DOHH2 (cell line): ENCODE data around the gene STAT5A.

Experiments used
- H3F3A ChIP-seq: fragments of 200-600 bp; sonication (generic), shearing (Covaris generic); 2 replicates; pipeline ENCODE4 v1.6.0; 2016; ENCODE audit warnings: antibody characterized with exemption, mild to moderate bottlenecking; ENCODE audit not compliant: control insufficient read depth, insufficient read depth
- H3K27ac ChIP-seq: fragments of 200-600 bp; sonication (generic); 2 replicates; pipeline ENCODE4 v1.5.1; 2014; ENCODE audit warnings: low read depth, mild to moderate bottlenecking, low read length, moderate library complexity
- H3K27me3 ChIP-seq: fragments of 200-600 bp; sonication (generic); 2 replicates; pipeline ENCODE4 v1.6.1; 2014; ENCODE audit warnings: mild to moderate bottlenecking, low read length, mixed read lengths; ENCODE audit not compliant: control insufficient read depth
- H3K36me3 ChIP-seq: fragments of 200-600 bp; sonication (generic); 2 replicates; pipeline ENCODE4 v1.6.1; 2014; ENCODE audit warnings: mild to moderate bottlenecking, low read length, moderate library complexity, mixed read lengths; ENCODE audit not compliant: control insufficient read depth
- H3K4me1 ChIP-seq: fragments of 200-600 bp; sonication (generic); 2 replicates; pipeline ENCODE4 v1.6.1; 2014; ENCODE audit warnings: mild to moderate bottlenecking, low read length, mixed read lengths; ENCODE audit not compliant: control insufficient read depth
- H3K4me2 ChIP-seq: fragments of 200-600 bp; sonication (generic); 2 replicates; pipeline ENCODE4 v1.6.0; 2014; ENCODE audit warnings: mild to moderate bottlenecking, low read length, moderate library complexity
- H3K4me3 ChIP-seq: fragments of 200-600 bp; sonication (generic); 2 replicates; pipeline ENCODE4 v1.5.1; 2014; ENCODE audit warnings: mild to moderate bottlenecking, low read length, mixed read lengths
- H3K79me2 ChIP-seq: fragments of 200-600 bp; sonication (generic); 2 replicates; pipeline ENCODE4 v1.6.1; 2014; ENCODE audit warnings: mild to moderate bottlenecking, low read length, mixed read lengths; ENCODE audit not compliant: control insufficient read depth
- H3K9me2 ChIP-seq: fragments of 200-600 bp; sonication (generic); replicated peaks from 2 replicates; pipeline ENCODE4 v1.6.1; 2014; ENCODE audit warnings: mild to moderate bottlenecking, low read length, mixed read lengths; ENCODE audit not compliant: control insufficient read depth
- H3K9me3 ChIP-seq: fragments of 200-600 bp; sonication (generic); 2 replicates; pipeline ENCODE4 v1.6.1; 2014; ENCODE audit warnings: antibody characterized with exemption, low read length, mixed read lengths; ENCODE audit not compliant: control insufficient read depth, insufficient read depth
- H4K20me1 ChIP-seq: fragments of 200-600 bp; sonication (generic); 2 replicates; pipeline ENCODE4 v1.6.0; 2014; ENCODE audit warnings: low read depth, mild to moderate bottlenecking, antibody characterized with exemption, low read length, moderate library complexity; ENCODE audit not compliant: control insufficient read depth, insufficient read depth
- EZH2phosphoT487 ChIP-seq: fragments of 200-600 bp; sonication (generic); IDR thresholded peaks from 2 replicates; pipeline ENCODE4 v1.6.1; 2017; ENCODE audit warnings: borderline replicate concordance, mild to moderate bottlenecking, antibody characterized with exemption, low read length, moderate library complexity, mixed read lengths
- TF ChIP-seq, protein P1 (sequence below): fragments of 200-600 bp; sonication (generic); IDR thresholded peaks from one replicate; pipeline ENCODE4 v1.5.1; 2014; ENCODE audit warnings: antibody characterized with exemption, mild to moderate bottlenecking, low read depth, low read length; ENCODE audit not compliant: poor library complexity, severe bottlenecking

The STAT5A gene

DNA sequence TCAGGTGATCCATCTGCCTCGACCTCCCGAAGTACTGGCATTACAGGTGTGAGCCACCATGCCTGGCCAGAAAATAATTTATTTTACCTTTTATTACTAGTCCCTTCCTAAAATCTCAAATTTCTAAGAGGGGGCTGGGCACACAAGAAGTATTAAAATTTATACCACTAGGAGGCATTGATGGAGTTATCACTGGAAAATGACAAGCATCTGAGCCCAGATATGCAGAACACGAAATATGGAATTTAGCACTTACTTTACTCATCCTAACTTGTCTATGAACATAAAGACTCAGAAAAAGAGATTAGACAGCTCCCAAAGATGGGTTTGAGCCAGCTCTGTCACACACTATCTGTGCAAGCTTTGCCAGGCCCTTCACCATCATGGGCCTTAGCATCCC is 46.4 kb downstream of the STAT5A start:
- Histone ChIP-seq H3F3A (no peaks in the 10 kb centered on the region), H3K9me2 (no peaks in the 10 kb centered on the region), H3K36me3 (no peaks in the 10 kb centered on the region; the same call in 1 of the 2 replicates), H3K27me3 (no peaks in the 10 kb centered on the region), H3K4me1 (no peaks in the 10 kb centered on the region), H3K27ac (no peak overlapping the region), H4K20me1 (no peaks in the 10 kb centered on the region), H3K9me3 (no peaks in the 10 kb centered on the region), H3K4me2 (no peak overlapping the region), H3K79me2 (no peaks in the 10 kb centered on the region), H3K4me3 (no peak overlapping the region)
- no peak for TF ChIP-seq EZH2phosphoT487
- TF ChIP-seq, protein P1, sequence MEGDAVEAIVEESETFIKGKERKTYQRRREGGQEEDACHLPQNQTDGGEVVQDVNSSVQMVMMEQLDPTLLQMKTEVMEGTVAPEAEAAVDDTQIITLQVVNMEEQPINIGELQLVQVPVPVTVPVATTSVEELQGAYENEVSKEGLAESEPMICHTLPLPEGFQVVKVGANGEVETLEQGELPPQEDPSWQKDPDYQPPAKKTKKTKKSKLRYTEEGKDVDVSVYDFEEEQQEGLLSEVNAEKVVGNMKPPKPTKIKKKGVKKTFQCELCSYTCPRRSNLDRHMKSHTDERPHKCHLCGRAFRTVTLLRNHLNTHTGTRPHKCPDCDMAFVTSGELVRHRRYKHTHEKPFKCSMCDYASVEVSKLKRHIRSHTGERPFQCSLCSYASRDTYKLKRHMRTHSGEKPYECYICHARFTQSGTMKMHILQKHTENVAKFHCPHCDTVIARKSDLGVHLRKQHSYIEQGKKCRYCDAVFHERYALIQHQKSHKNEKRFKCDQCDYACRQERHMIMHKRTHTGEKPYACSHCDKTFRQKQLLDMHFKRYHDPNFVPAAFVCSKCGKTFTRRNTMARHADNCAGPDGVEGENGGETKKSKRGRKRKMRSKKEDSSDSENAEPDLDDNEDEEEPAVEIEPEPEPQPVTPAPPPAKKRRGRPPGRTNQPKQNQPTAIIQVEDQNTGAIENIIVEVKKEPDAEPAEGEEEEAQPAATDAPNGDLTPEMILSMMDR, result no peak

GRCh38 chr17:42337442-42337841 is 49.1 kb downstream of the STAT5A start:
- no peaks in the 10 kb centered on the region for H3K9me2 ChIP-seq
- no peaks in the 10 kb centered on the region for H4K20me1 ChIP-seq
- TF ChIP-seq, protein P1, result no peak
- no peak for TF ChIP-seq EZH2phosphoT487
- H3K27ac ChIP-seq, result no peak overlapping the region
- no peak overlapping the region for H3K4me2 ChIP-seq
- H3K79me2 ChIP-seq, result no peaks in the 10 kb centered on the region
- no peaks in the 10 kb centered on the region for H3K4me1 ChIP-seq
- no peaks in the 10 kb centered on the region; the same call in 1 of the 2 replicates for H3K36me3 ChIP-seq
- no peaks in the 10 kb centered on the region for H3K9me3 ChIP-seq
- H3F3A ChIP-seq, result no peaks in the 10 kb centered on the region
- H3K4me3 ChIP-seq, result no peak overlapping the region
- no peaks in the 10 kb centered on the region for H3K27me3 ChIP-seq

- Histone ChIP-seq H3K79me2 (no peaks in the 10 kb centered on the region), H3K27ac (no peak overlapping the region), H3K36me3 (no peaks in the 10 kb centered on the region; the same call in 1 of the 2 replicates), H3F3A (no peaks in the 10 kb centered on the region), H3K9me3 (no peaks in the 10 kb centered on the region), H3K4me2 (no peak overlapping the region), H3K9me2 (no peaks in the 10 kb centered on the region), H4K20me1 (no peaks in the 10 kb centered on the region), H3K4me1 (no peaks in the 10 kb centered on the region), H3K4me3 (no peak overlapping the region), H3K27me3 (no peaks in the 10 kb centered on the region)
- TF ChIP-seq EZH2phosphoT487, result no peak
- TF ChIP-seq, protein P1, result no peak
These were observed 50.2 kb downstream of the STAT5A start for GRCh38 chr17:42338427-42338985.
